Measurements from ENCODE around the gene GPC1.

The GPC1 gene

GRCh38 chr2:240399419-240400324 is 35.8 kb upstream of the GPC1 start (continued):
- TF ChIP-seq CSRNP3 (CRISPR knock-in tag; IDR thresholded peaks at IDR 0.05) (no peak), ZNF8 (CRISPR knock-in tag; IDR thresholded peaks at IDR 0.05) (no peak)

GRCh38 chr2:240400371-240401161 is 34.9 kb upstream of the GPC1 start:
- TF ChIP-seq CSDC2 (CRISPR knock-in tag; IDR thresholded peaks at IDR 0.05) (no peak), TOX (CRISPR knock-in tag; IDR thresholded peaks at IDR 0.05; ENCODE audit: borderline replicate concordance) (no peak), ARNTL (CRISPR knock-in tag; IDR thresholded peaks at IDR 0.05; ENCODE audit: borderline replicate concordance, low read depth) (no peak), ZNF70 (CRISPR knock-in tag; IDR thresholded peaks at IDR 0.05) (no peak), GLIS3 (CRISPR knock-in tag; IDR thresholded peaks at IDR 0.05) (no peak), CREB5 (CRISPR knock-in tag; IDR thresholded peaks at IDR 0.05; ENCODE audit: low read depth) (no peak), OSR1 (CRISPR knock-in tag; IDR thresholded peaks at IDR 0.05) (no peak), RARB (CRISPR knock-in tag; IDR thresholded peaks at IDR 0.05) (no peak), TCF4 (CRISPR knock-in tag; IDR thresholded peaks at IDR 0.05; ENCODE audit: borderline replicate concordance) (no peak), SNAI2 (CRISPR knock-in tag; IDR thresholded peaks at IDR 0.05) (no peak), ZNF565 (CRISPR knock-in tag; conservative IDR thresholded peaks at IDR 0.05; ENCODE audit: low read depth) (no peak), POU6F1 (CRISPR knock-in tag; IDR thresholded peaks at IDR 0.05; ENCODE audit: borderline replicate concordance, low read depth) (no peak), BACH2 (CRISPR knock-in tag; IDR thresholded peaks at IDR 0.05; ENCODE audit: borderline replicate concordance) (no peak), CSRNP3 (CRISPR knock-in tag; IDR thresholded peaks at IDR 0.05) (no peak), PPARA (CRISPR knock-in tag; IDR thresholded peaks at IDR 0.05; ENCODE audit: borderline replicate concordance) (no peak)
- no peak for ATAC-seq

GRCh38 chr2:240401308-240401707 is 34.2 kb upstream of the GPC1 start:
- TF ChIP-seq ISL1 (CRISPR knock-in tag; IDR thresholded peaks at IDR 0.05) (no peak), RARB (CRISPR knock-in tag; IDR thresholded peaks at IDR 0.05) (no peak), POU6F1 (CRISPR knock-in tag; IDR thresholded peaks at IDR 0.05; ENCODE audit: borderline replicate concordance, low read depth) (no peak), CSDC2 (CRISPR knock-in tag; IDR thresholded peaks at IDR 0.05) (no peak), CREB5 (CRISPR knock-in tag; IDR thresholded peaks at IDR 0.05; ENCODE audit: low read depth) (no peak), TCF4 (CRISPR knock-in tag; IDR thresholded peaks at IDR 0.05; ENCODE audit: borderline replicate concordance) (no peak), ZNF8 (CRISPR knock-in tag; IDR thresholded peaks at IDR 0.05) (no peak), ZFP30 (CRISPR knock-in tag; IDR thresholded peaks at IDR 0.05) (no peak), PATZ1 (CRISPR knock-in tag; IDR thresholded peaks at IDR 0.05; ENCODE audit: borderline replicate concordance) (no peak), BACH2 (CRISPR knock-in tag; IDR thresholded peaks at IDR 0.05; ENCODE audit: borderline replicate concordance) (no peak), GLIS3 (CRISPR knock-in tag; IDR thresholded peaks at IDR 0.05) (no peak)
- no peak for ATAC-seq
